ENCODE data around the gene NIPSNAP2.
"Not testable (repeated sequence)": the region's sequence is repeated elsewhere in the genome, so short reads cannot be mapped to it uniquely, and the experiment has no call there.

NIPSNAP2 gene
- 23.3 reads per million, percentile 50 among the genes with 10 or more reads in this experiment for total RNA-seq

GRCh38 chr7:55964261-55965099, at the start of gene NIPSNAP2:
Gene NIPSNAP2 (plus strand): TSS chr7:55964585. CDS start chr7:55964610, 25 bp downstream.
- DNase-seq: peak; percentile 53

GRCh38 chr7:55917771-55918170, 46.6 kb upstream of the NIPSNAP2 start:
- DNase-seq: no peak

GRCh38 chr7:55928006-55928767, 36.2 kb upstream of the NIPSNAP2 start:
- no peak for DNase-seq

GRCh38 chr7:55931421-55932151, 32.8 kb upstream of the NIPSNAP2 start:
- DNase-seq: no peak

DNA sequence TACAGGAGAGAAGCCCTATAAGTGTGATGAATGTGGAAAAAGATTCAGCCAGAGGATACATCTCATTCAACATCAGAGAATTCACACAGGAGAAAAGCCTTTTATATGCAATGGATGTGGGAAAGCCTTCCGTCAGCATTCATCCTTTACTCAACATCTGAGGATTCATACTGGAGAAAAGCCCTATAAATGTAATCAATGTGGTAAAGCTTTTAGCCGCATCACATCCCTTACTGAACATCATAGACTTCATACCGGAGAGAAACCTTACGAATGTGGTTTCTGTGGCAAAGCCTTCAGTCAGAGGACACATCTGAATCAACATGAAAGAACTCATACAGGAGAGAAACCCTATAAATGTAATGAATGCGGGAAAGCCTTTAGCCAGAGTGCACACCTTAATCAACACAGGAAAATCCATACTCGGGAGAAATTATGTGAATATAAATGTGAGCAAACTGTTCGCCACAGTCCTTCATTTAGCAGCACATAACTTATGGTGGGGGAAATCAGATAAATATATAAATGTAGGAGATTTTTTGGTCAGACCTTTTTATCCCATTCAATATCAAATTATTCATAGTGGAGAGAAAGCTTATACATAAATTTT, 24.8 kb upstream of the NIPSNAP2 start:
- DNase-seq: no peak

- no peak for DNase-seq
Observed at GRCh38 chr7:55946545-55946944, 17.8 kb upstream of the NIPSNAP2 start.

GRCh38 chr7:55951637-55952351, 12.6 kb upstream of the NIPSNAP2 start, which contains the start of gene MRPS17:
Gene MRPS17 (plus strand): TSS chr7:55951877. CDS start chr7:55953196, 1,319 bp downstream.
- peak; percentile 90 for DNase-seq

GRCh38 chr7:55952352-55952671, 12.1 kb upstream of the NIPSNAP2 start:
- DNase-seq: not testable (repeated sequence)

DNA sequence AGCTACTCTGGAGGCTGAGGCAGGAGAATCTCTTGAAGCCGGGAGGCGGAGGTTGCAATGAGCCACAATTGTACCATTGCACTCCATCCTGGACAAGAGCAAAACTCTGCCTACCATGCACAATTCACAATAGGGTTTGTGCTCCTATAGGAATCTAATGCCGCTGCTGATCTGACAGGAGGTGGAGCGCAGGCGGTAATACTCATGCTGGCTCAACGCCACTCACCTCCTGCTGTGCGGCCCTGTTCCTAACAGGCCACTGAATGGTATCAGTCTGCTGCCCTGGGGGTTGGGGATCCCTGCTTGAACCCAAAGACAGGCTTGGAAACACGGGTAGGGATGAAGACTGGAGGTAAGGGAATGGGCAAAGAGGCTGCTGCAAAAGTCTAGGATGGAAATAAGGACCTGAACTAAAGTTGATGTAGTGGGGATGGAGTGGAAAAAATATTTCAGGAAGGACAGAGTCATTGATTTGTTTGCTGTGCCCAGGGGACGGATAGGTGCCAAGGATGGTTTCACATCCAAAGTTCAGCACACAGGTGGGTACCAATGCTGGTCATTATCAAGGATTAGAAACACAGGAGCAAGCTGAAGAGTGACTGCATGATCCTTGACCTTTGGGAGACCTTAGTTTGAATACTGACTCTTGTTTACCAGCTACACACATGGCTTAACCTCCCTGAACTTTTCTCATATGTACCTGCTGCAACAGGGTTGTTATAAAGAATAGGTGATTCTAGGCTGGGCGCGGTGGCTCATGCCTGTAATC, 10.5 kb upstream of the NIPSNAP2 start:
- DNase-seq: no peak

DNA sequence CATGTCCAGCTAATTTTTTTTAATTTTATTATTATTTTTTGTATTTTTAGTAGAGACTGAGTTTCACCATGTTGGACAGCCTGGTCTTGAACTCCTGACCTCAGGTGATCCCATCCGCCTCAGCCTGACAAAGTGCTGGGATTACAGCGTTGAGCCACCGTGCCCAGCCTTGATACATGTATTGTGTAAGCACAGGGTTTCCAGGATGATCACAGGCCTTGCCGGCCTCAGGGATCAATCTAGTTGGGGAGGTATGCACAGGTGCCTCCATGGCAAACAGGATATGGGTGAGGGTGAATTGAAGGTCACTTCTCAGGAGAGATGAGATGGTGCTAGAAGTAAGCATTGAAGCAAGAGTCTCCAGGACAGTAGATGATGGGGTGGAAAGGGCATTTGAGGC, 7.2 kb upstream of the NIPSNAP2 start:
- no peak for DNase-seq

DNA sequence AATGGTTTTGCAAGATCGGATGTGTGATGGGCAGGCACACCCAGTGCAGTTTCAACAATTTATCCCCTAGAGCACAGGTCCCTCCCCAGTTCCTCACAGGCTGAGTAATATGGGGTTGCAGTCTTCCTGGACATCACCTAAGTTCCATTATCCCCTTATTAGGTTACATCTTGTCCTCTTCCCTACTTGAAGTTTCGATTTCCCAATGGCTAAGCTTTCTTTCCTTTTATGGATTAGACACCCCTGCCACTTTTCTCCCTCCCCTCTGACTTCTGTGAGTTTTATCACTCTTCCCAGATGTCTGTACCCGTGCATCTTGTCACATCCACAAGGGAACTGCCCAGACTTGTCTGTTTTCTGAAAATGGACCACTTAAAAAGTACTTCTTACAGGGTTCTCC, 2.4 kb upstream of the NIPSNAP2 start:
- DNase-seq: no peak

DNA sequence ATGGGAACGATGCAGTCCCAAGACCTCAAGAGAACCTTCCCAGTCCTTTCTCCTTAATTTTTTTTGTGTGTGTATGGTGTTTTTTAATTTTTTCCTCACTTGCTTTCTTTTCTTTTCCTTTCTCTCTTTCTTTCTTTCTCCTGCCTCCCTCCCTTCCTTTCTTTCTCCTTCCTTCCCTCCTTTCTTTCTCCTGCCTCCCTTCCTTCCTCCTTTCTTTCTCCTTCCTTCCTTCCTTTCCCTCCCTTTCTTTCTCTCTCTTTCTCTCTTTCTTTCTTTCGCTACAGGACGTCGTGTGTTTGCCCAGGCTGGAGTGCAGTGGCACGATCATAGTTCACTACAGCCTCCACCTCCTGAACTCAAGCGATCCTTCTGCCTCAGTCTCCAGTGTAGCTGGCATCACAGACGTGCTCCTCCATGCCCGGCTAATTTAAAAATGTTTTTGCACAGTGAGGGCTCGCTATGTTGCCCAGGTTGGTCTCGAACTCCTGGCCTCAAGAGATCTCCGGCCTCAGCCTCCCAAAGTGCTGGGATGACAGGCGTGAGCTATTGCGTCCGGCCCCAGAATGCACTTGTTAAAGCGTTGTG, 709 bp upstream of the NIPSNAP2 start:
- DNase-seq: no peak

- DNase-seq: no peak
Observed at GRCh38 chr7:55965100-55965470, 700 bp downstream of the NIPSNAP2 start.

DNA sequence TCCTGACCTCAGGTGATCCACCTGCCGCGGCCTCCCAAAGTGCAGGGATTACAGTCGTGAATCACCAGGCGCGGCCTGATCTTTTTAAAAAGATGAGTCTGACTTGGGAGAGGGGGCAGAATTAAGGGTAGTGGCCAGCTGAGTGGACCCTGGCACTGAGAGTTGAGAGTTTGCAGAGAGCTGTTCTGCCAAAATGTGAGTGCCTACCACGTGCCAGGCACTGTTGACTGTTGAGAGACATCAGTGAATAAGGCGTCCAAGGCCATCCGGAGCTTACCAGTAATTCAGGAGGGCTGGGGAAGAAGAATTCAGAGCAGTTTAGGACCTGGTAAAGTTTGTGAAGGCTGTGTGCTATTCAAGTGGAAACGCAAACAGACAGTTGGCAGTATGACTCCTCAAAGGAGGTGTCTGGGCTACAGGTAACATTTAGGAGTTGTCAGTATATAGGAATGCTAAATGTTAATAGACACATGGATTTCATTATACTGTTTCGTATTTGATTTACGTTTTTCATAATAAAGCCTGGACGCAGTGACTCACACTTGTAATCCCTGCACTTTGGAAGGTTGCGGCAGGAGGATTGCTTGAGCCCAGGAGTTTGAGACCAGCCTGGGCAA, 1.5 kb downstream of the NIPSNAP2 start:
- no peak for DNase-seq

DNA sequence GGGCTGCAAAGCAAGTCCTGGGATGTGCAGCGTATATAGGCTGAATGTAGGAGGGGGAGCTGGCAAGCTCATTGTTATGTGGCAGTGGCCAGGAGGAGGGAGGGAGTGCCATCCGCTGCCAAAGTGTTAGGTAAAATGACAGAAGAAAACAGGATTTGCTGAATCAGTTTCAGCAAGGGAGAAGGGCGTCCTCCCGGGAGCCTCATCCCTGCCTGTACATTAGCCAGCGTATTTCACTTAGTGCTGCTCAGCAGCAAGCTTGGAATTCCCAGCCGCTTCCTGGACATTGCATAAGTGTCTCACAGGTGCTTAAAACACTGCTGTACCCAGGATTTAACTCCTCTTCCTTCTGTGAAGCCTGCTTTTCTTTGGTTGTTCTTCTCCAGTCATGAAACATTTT, 2.5 kb downstream of the NIPSNAP2 start:
- no peak for DNase-seq

GRCh38 chr7:55969391-55969790, 5.0 kb downstream of the NIPSNAP2 start:
- no peak for DNase-seq

GRCh38 chr7:55970561-55970960, 6.2 kb downstream of the NIPSNAP2 start:
- DNase-seq: no peak

DNA sequence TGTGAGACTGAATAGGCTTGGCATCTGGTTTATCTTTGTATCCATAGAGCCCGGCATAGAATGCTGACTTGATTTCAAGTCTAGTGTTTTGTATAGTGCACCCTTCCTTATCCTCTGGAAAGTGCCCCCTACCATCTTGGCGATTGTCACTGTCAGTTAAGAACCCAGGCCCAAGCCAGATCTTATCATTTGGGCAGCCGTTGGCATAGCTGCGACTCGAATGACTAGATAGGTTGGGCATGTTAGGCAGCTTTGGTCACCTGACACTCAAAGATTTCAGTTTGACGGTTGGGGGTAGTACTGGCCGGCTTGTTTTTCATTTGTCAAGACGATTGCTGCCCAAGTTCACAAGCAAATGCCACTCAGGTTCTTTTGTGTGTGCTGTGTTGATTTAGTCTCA, 6.6 kb downstream of the NIPSNAP2 start:
- no peak for DNase-seq

- DNase-seq: no peak
Observed at GRCh38 chr7:55973747-55974250, 9.4 kb downstream of the NIPSNAP2 start.

DNA sequence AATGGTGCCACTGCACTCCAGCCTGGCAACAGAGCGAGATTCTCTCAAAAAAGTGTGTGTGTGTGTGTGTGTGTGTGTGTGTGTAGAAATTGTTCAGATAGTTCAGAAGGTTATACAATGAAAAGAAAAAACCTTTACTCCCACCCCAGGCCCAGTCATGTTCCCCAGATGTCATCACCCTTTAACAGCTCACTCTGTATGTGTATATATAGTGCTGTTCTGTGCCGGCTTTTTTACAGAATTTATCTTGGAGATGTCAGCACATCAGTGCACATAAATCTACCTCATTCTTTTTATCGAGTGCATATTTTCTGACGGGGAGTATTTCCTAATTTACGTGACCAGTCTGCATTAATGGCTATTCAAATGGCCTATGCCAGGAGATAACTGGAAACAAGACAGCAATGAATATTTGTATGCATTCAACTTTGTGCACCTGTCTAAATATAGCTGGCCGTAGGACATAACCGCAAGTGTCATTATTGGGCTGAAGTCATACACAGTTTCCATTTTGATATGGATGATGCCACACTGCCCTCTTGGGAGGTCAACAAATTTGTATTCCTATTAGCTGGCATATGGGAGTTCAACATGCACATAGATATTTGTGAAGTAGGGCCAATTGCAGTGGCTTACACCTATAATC, 11.7 kb downstream of the NIPSNAP2 start:
- no peak for DNase-seq
